DND-41 (cell line): ENCODE measurements around the gene MORN1.

ENCODE experiments used
- ATAC-seq: fragments of 200-7000 bp; cut with Tn5 transposase; 3 replicates; pipeline ENCODE4 v1.9.1; 2021; ENCODE audit warnings: low read depth; ENCODE audit not compliant: insufficient read depth
- DNase-seq: peaks from one replicate; pipeline ENCODE4 v3.0.0-alpha.2; 2020
- H2AFZ ChIP-seq: 2 replicates; pipeline ENCODE4 v1.6.0; 2012; ENCODE audit warnings: low read depth, low read length
- H3K27ac ChIP-seq: 2 replicates; pipeline ENCODE4 v1.5.1; 2012; ENCODE audit warnings: low read length, inconsistent platforms
- H3K27me3 ChIP-seq: fragments of 200-600 bp; sonication (generic); 2 replicates; pipeline ENCODE4 v1.6.0; 2012; ENCODE audit warnings: low read length, mild to moderate bottlenecking, inconsistent platforms; ENCODE audit not compliant: insufficient read depth, poor library complexity
- H3K36me3 ChIP-seq: 2 replicates; pipeline ENCODE4 v1.5.1; 2012; ENCODE audit warnings: low read length, inconsistent platforms; ENCODE audit not compliant: insufficient read depth
- H3K4me1 ChIP-seq: 2 replicates; pipeline ENCODE4 v1.5.1; 2012; ENCODE audit warnings: mild to moderate bottlenecking, low read length; ENCODE audit not compliant: insufficient read depth
- H3K4me2 ChIP-seq: 2 replicates; pipeline ENCODE4 v1.6.0; 2012; ENCODE audit warnings: mild to moderate bottlenecking, moderate library complexity, low read length, inconsistent platforms; ENCODE audit not compliant: insufficient read depth
- H3K4me3 ChIP-seq, 2 experiments: fragments of 200-600 bp in 1 of 2; shearing (Covaris generic) in 1 of 2; 2 replicates each; pipeline ENCODE4 v1.5.1; 2012 to 2016; ENCODE audit warnings: inconsistent platforms in 2 of 2, low read length in 2 of 2, mild to moderate bottlenecking in 2 of 2, low read depth in 1 of 2, moderate library complexity in 1 of 2
- H3K79me2 ChIP-seq: 2 replicates; pipeline ENCODE4 v1.6.0; 2012; ENCODE audit warnings: low read length, inconsistent platforms; ENCODE audit not compliant: insufficient read depth
- H3K9ac ChIP-seq: 2 replicates; pipeline ENCODE4 v1.6.0; 2012; ENCODE audit warnings: low read depth, mild to moderate bottlenecking, inconsistent platforms, low read length, moderate library complexity
- H3K9me3 ChIP-seq: 2 replicates; pipeline ENCODE4 v1.5.1; 2012; ENCODE audit warnings: low read length, moderate library complexity, mild to moderate bottlenecking, inconsistent platforms; ENCODE audit not compliant: insufficient read depth, severe bottlenecking
- H4K20me1 ChIP-seq: 2 replicates; pipeline ENCODE4 v1.6.0; 2012; ENCODE audit warnings: low read length; ENCODE audit not compliant: insufficient read depth
- EZH2 ChIP-seq: IDR thresholded peaks from 3 replicates; pipeline ENCODE4 v1.6.1; 2012; ENCODE audit warnings: borderline replicate concordance, low read depth, mild to moderate bottlenecking, moderate library complexity, low read length, inconsistent platforms; ENCODE audit not compliant: severe bottlenecking
- TF ChIP-seq, protein P1 (sequence below): IDR thresholded peaks from 2 replicates; pipeline ENCODE4 v1.5.1; 2012; ENCODE audit warnings: borderline replicate concordance, low read length, moderate library complexity, mild to moderate bottlenecking; ENCODE audit not compliant: poor library complexity, severe bottlenecking; ENCODE audit errors: extremely low read depth

The MORN1 gene

DNA sequence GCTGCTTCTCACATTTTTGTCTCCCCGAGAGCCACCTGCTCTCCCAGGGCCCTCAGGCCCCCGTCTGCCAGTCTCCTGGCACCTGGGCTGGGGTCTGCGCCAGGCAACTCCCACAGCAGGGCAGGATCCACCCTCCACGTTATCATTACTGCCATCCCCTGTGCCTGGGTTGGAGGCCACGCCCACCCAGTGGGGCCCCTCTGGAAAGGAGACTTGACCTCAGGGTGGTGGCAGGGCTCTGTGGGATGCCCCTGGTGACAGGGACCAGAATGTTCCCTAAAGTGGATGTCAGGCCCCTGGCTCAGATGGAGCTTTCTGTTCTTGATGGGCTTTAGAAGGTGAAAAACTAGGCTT is 96.7 kb downstream of the MORN1 start:
- Histone ChIP-seq H3K9me3 (no peaks in the 10 kb centered on the region), H3K9ac (no peak overlapping the region), H3K27me3 (no peaks in the 10 kb centered on the region), H4K20me1 (peaks cover 87% of the 10 kb centered on the region), H3K36me3 (no peaks in the 10 kb centered on the region), H2AFZ (no peak overlapping the region), H3K4me3 (no peak overlapping the region), H3K4me1 (peaks cover 40% of the 10 kb centered on the region), H3K27ac (no peak overlapping the region), H3K79me2 (peaks cover 77% of the 10 kb centered on the region), H3K4me2 (no peak overlapping the region)
- ATAC-seq (no peak), DNase-seq (no peak)
- TF ChIP-seq EZH2: no peak
- TF ChIP-seq, protein P1, sequence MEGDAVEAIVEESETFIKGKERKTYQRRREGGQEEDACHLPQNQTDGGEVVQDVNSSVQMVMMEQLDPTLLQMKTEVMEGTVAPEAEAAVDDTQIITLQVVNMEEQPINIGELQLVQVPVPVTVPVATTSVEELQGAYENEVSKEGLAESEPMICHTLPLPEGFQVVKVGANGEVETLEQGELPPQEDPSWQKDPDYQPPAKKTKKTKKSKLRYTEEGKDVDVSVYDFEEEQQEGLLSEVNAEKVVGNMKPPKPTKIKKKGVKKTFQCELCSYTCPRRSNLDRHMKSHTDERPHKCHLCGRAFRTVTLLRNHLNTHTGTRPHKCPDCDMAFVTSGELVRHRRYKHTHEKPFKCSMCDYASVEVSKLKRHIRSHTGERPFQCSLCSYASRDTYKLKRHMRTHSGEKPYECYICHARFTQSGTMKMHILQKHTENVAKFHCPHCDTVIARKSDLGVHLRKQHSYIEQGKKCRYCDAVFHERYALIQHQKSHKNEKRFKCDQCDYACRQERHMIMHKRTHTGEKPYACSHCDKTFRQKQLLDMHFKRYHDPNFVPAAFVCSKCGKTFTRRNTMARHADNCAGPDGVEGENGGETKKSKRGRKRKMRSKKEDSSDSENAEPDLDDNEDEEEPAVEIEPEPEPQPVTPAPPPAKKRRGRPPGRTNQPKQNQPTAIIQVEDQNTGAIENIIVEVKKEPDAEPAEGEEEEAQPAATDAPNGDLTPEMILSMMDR: no peak

DNA sequence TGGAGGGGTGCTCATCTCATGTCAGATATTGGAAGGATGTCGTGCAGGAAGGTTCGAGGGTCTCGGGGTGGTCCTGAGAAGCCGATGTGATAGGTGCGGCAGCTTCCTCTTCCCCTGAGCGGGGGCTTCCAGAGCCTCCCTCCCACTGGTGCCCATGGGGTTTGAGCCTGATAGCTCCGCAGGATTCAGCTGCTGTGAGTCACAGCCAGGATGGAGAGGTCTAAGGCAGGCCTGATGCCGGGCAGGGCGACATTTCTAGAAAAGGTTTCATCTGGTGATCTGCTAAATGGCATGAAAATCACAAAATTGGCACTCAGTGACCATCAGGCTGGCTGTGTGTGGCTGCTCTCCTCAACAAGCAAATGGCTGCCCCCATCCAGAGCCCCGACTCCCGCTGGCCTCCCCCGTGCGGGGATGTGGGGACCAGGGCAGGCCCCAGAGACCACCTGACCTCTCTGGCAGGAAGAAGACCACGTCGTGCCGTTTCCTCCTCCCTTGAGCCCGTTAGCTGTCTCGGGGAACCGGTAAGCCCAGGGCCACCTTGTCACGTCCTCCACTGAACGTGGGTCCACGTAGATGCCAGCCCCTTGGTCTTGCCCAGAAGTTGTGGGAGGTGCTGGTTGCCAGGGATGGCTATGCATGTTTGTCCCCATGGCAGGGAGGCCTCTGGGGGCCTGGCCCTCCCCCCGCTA is 97.2 kb downstream of the MORN1 start:
- TF ChIP-seq, protein P1: no peak
- TF ChIP-seq EZH2: no peak
- Histone ChIP-seq H4K20me1 (peaks cover 87% of the 10 kb centered on the region), H2AFZ (no peak overlapping the region), H3K4me3 (no peak overlapping the region), H3K36me3 (no peaks in the 10 kb centered on the region), H3K9me3 (no peaks in the 10 kb centered on the region), H3K9ac (no peak overlapping the region), H3K4me2 (no peak overlapping the region), H3K4me1 (peaks cover 40% of the 10 kb centered on the region), H3K79me2 (peaks cover 73% of the 10 kb centered on the region), H3K27me3 (no peaks in the 10 kb centered on the region), H3K27ac (no peak overlapping the region)
- DNase-seq: no peak
- no peak for ATAC-seq

- H3K4me2 ChIP-seq: no peak overlapping the region
- peaks cover 86% of the 10 kb centered on the region for H4K20me1 ChIP-seq
- H3K27ac ChIP-seq: no peak overlapping the region
These were observed 98.5 kb downstream of the MORN1 start for GRCh38 chr1:2292725-2293450.

More at GRCh38 chr1:2292725-2293450, 98.5 kb downstream of the MORN1 start:
- Histone ChIP-seq H3K36me3 (no peaks in the 10 kb centered on the region), H2AFZ (no peak overlapping the region), H3K4me1 (peaks cover 43% of the 10 kb centered on the region), H3K79me2 (peaks cover 71% of the 10 kb centered on the region), H3K4me3 (no peak overlapping the region), H3K27me3 (no peaks in the 10 kb centered on the region), H3K9me3 (no peaks in the 10 kb centered on the region), H3K9ac (no peak overlapping the region)
- no peak for ATAC-seq
- no peak for TF ChIP-seq EZH2
- TF ChIP-seq, protein P1: no peak
- DNase-seq: no peak
